ENCODE measurements around the gene ANKFN1.
"Not testable (repeated sequence)": the region's sequence is repeated elsewhere in the genome, so short reads cannot be mapped to it uniquely, and the experiment has no call there.

Gene ANKFN1

GRCh38 chr17:56350592-56350991 lies 197.3 kb downstream of the ANKFN1 start:
- DNase-seq, result no peak

- no peak for DNase-seq
These were observed 198.4 kb downstream of the ANKFN1 start for GRCh38 chr17:56351675-56352074.

GRCh38 chr17:56358651-56359050 lies 205.4 kb downstream of the ANKFN1 start:
- no peak for DNase-seq

GRCh38 chr17:56359518-56359917 lies 206.2 kb downstream of the ANKFN1 start:
- DNase-seq, result no peak

GRCh38 chr17:56367366-56367765 lies 214.1 kb downstream of the ANKFN1 start:
- DNase-seq, result no peak

GRCh38 chr17:56373981-56374833 lies 220.9 kb downstream of the ANKFN1 start:
- no peak for DNase-seq

GRCh38 chr17:56389356-56389755 lies 236.1 kb downstream of the ANKFN1 start:
- no peak for DNase-seq

GRCh38 chr17:56392321-56392720 lies 239.0 kb downstream of the ANKFN1 start:
- no peak for DNase-seq

GRCh38 chr17:56393156-56393555 lies 239.9 kb downstream of the ANKFN1 start:
- no peak for DNase-seq

GRCh38 chr17:56395787-56396186 lies 242.5 kb downstream of the ANKFN1 start:
- DNase-seq, result no peak

GRCh38 chr17:56407086-56407485 lies 253.8 kb downstream of the ANKFN1 start:
- no peak for DNase-seq

- DNase-seq, result not testable (repeated sequence)
These were observed 259.1 kb downstream of the ANKFN1 start for GRCh38 chr17:56412356-56412755.

GRCh38 chr17:56416682-56417351 lies 263.5 kb downstream of the ANKFN1 start:
- no peak for DNase-seq

- no peak for DNase-seq
These were observed 270.7 kb downstream of the ANKFN1 start for GRCh38 chr17:56424005-56424404.

- no peak for DNase-seq
These were observed 271.3 kb downstream of the ANKFN1 start for GRCh38 chr17:56424543-56425044.

- no peak for DNase-seq
These were observed 272.2 kb downstream of the ANKFN1 start for GRCh38 chr17:56425483-56425882.

GRCh38 chr17:56426901-56427300 lies 273.6 kb downstream of the ANKFN1 start:
- no peak for DNase-seq

- DNase-seq, result no peak
These were observed 278.5 kb downstream of the ANKFN1 start for GRCh38 chr17:56431736-56432135.

- DNase-seq, result no peak
These were observed 279.2 kb downstream of the ANKFN1 start for GRCh38 chr17:56432443-56432842.

- no peak for DNase-seq
These were observed 281.3 kb downstream of the ANKFN1 start for GRCh38 chr17:56434610-56435009.

- no peak for DNase-seq
These were observed 282.9 kb downstream of the ANKFN1 start for GRCh38 chr17:56436142-56436541.

- DNase-seq, result no peak
These were observed 287.1 kb downstream of the ANKFN1 start for GRCh38 chr17:56440419-56440818.

- no peak for DNase-seq
These were observed 288.0 kb downstream of the ANKFN1 start for GRCh38 chr17:56441308-56441707.

Measured in cerebellar nuclear complex (tissue), 1 donor.